ENCODE results near the gene PDSS2. TPM values are rescaled to one million over a fixed set of nuclear protein-coding genes. Genes with fewer than 3 reads are reported as not detected.

Gene PDSS2
- total and polyA plus RNA-seq, 2 of the 8 experiments (the other 6 are each of a cell fraction or from before 2014, with no cell fraction given): 10.7 to 16.1 TPM

DNA sequence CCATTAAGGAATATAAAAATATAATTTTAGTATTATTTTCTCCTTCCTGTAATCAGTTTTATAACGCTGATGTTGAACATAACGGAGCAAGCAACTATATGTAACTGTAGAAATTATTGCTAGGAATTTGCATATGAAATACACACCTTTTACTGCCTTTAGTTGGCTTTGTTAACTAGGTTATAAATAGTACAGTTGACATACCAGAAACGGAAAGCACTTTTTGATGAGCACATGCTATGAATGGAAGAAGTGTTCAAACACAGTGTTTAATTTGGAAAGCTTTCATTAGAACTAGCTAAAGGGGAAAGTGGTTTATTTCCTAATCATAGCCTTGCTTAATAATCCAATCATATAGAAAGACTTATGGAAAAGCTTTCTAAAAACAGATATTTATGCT lies 318.8 kb downstream of the PDSS2 start:
- no peak overlapping the region for H3K9ac ChIP-seq (replicated peaks in 1 of 4; ENCODE audit: extremely low read depth in 1 of 4, low read depth in 3 of 4, low read length in 3 of 4)
- no peak overlapping the region for H3K56ac ChIP-seq (replicated peaks; ENCODE audit: insufficient read length, low read depth, low read length)
- no peaks in the 10 kb centered on the region for H3K27me3 ChIP-seq (replicated peaks in 1 of 4; ENCODE audit: control insufficient read depth in 3 of 4, extremely low read depth in 1 of 4, insufficient read depth in 3 of 4, low read length in 3 of 4)
- H3K4me2 ChIP-seq (ENCODE audit: insufficient read depth in 1 of 2, low read depth in 2 of 2, low read length in 2 of 2): no peak overlapping the region
- no peak overlapping the region for H3K23ac ChIP-seq (ENCODE audit: insufficient read length)
- no peaks in the 10 kb centered on the region for H3K9me3 ChIP-seq (ENCODE audit: insufficient read depth in 2 of 2, low read depth in 1 of 2, low read length in 1 of 2)
- 84% methylated on average over 3 of the region's 3 CpGs; no CpG with 5 or more reads in 1 of the 2 experiments for WGBS, 2 experiments (ENCODE audit: extremely low coverage in 1 of 2, insufficient coverage in 1 of 2, insufficient read length in 1 of 2, insufficient replicate concordance in 2 of 2, low coverage in 1 of 2, low lambda C conversion rate in 2 of 2, missing lambda C conversion rate in 1 of 2)
- DNase-seq (ENCODE audit: low read depth in 1 of 2, low spot score in 2 of 2): no peak
- no peak overlapping the region for H3K27ac ChIP-seq (ENCODE audit: low read depth, low read length)
- no peak overlapping the region for H2BK120ac ChIP-seq (replicated peaks; ENCODE audit: low read depth, low read length)
- no peaks in the 10 kb centered on the region for H3K23me2 ChIP-seq (ENCODE audit: low read depth, low read length)
- H3K18ac ChIP-seq (ENCODE audit: extremely low read depth, low read length): no peak overlapping the region
- no peaks in the 10 kb centered on the region for H3K79me2 ChIP-seq (ENCODE audit: control insufficient read depth in 1 of 2, insufficient read depth in 2 of 2, low read length in 2 of 2)
- no peak overlapping the region for H4K5ac ChIP-seq (ENCODE audit: insufficient read length, low read depth, low read length)
- no peaks in the 10 kb centered on the region for H4K20me1 ChIP-seq (replicated peaks in 1 of 2; ENCODE audit: control insufficient read depth in 1 of 2, insufficient read depth in 2 of 2, low read length in 2 of 2)
- POLR2A ChIA-PET (ENCODE audit: partially characterized antibody): no interaction called here
- no peak overlapping the region for H3K4me3 ChIP-seq (ENCODE audit: extremely low read depth in 1 of 4, insufficient read depth in 2 of 4, low read depth in 3 of 4, low read length in 4 of 4)
- no peak overlapping the region for H2AK5ac ChIP-seq (ENCODE audit: low read depth, low read length)
- no peak overlapping the region for H4K8ac ChIP-seq (ENCODE audit: extremely low read depth, insufficient read depth, low read length)
- H4K91ac ChIP-seq (replicated peaks; ENCODE audit: insufficient read length, low read length): no peak overlapping the region
- CTCF ChIA-PET (ENCODE audit: partially characterized antibody): interaction anchor here (0.6 to 1.7 kb wide), 2 partner anchors 7 to 32 kb away, joined by 4 to 5 read pairs; no protein-coding TSS in a partner anchor
- H2BK12ac ChIP-seq (ENCODE audit: low read depth, low read length): no peak overlapping the region
- H3K4ac ChIP-seq (replicated peaks; ENCODE audit: insufficient read length, low read depth, low read length): no peak overlapping the region
- H2BK20ac ChIP-seq (ENCODE audit: low read length): no peak overlapping the region
- H3K36me3 ChIP-seq (ENCODE audit: control insufficient read depth in 2 of 4, insufficient read depth in 4 of 4, low read length in 3 of 4): no peaks in the 10 kb centered on the region
- no peak overlapping the region for H3K14ac ChIP-seq (ENCODE audit: insufficient read length)
- no peak for FAIRE-seq
- no peaks in the 10 kb centered on the region for H3K79me1 ChIP-seq (ENCODE audit: low read depth, low read length)
- H2BK5ac ChIP-seq (ENCODE audit: low read depth, low read length): no peak overlapping the region
- H2BK15ac ChIP-seq (ENCODE audit: low read length): no peak overlapping the region
- no peaks in the 10 kb centered on the region; a peak in 1 of 7 replicates for H3K4me1 ChIP-seq (replicated peaks in 1 of 4; ENCODE audit: control insufficient read depth in 3 of 4, insufficient read depth in 4 of 4, low read length in 3 of 4)
- TF ChIP-seq SIRT6 (IDR thresholded peaks at IDR 0.05; ENCODE audit: low read length) (no peak), RBBP5 (IDR thresholded peaks at IDR 0.05; ENCODE audit: borderline replicate concordance, low read depth, low read length) (no peak), NANOG (IDR thresholded peaks at IDR 0.05; ENCODE audit: insufficient read depth, low read depth, low read length, poor library complexity, severe bottlenecking) (no peak), EZH2 (IDR thresholded peaks at IDR 0.05; ENCODE audit: low read depth, low read length, severe bottlenecking) (no peak), YY1 (IDR thresholded peaks at IDR 0.05; ENCODE audit: low read depth, low read length) (no peak), FOSL1 (IDR thresholded peaks at IDR 0.05; ENCODE audit: insufficient read depth, low read depth, low read length) (no peak), HDAC6 (IDR thresholded peaks at IDR 0.05; ENCODE audit: low read depth, low read length) (no peak), BRCA1 (IDR thresholded peaks at IDR 0.05; ENCODE audit: low read depth, low read length) (no peak)
- TF ChIP-seq, protein P1, sequence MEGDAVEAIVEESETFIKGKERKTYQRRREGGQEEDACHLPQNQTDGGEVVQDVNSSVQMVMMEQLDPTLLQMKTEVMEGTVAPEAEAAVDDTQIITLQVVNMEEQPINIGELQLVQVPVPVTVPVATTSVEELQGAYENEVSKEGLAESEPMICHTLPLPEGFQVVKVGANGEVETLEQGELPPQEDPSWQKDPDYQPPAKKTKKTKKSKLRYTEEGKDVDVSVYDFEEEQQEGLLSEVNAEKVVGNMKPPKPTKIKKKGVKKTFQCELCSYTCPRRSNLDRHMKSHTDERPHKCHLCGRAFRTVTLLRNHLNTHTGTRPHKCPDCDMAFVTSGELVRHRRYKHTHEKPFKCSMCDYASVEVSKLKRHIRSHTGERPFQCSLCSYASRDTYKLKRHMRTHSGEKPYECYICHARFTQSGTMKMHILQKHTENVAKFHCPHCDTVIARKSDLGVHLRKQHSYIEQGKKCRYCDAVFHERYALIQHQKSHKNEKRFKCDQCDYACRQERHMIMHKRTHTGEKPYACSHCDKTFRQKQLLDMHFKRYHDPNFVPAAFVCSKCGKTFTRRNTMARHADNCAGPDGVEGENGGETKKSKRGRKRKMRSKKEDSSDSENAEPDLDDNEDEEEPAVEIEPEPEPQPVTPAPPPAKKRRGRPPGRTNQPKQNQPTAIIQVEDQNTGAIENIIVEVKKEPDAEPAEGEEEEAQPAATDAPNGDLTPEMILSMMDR (IDR thresholded peaks at IDR 0.05; ENCODE audit: control extremely low read depth in 1 of 3, insufficient read depth in 1 of 3, low read depth in 1 of 3, low read length in 3 of 3): no peak
- TF ChIP-seq, protein P2, sequence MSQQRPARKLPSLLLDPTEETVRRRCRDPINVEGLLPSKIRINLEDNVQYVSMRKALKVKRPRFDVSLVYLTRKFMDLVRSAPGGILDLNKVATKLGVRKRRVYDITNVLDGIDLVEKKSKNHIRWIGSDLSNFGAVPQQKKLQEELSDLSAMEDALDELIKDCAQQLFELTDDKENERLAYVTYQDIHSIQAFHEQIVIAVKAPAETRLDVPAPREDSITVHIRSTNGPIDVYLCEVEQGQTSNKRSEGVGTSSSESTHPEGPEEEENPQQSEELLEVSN (IDR thresholded peaks at IDR 0.05): no peak
- no peak overlapping the region for H2AFZ ChIP-seq (ENCODE audit: low read length)
